K562 (cell line): Measurements from ENCODE around the gene KCNN4. TPM values are rescaled to one million over a fixed set of nuclear protein-coding genes. Genes with fewer than 3 reads are reported as not detected.
"Not testable (repeated sequence)": the region's sequence is repeated elsewhere in the genome, so short reads cannot be mapped to it uniquely, and the experiment has no call there.

Source experiments
- ATAC-seq: fragments of 200-7000 bp; cut with Tn5 transposase; 3 replicates; pipeline ENCODE4 v1.9.1; 2020; ENCODE audit warnings: moderate library complexity
- BruUV-seq: library from RNA; stranded (reverse); fragments of 400-500 nt; replicated peaks from 2 replicates; lab custom pipeline; 2021; lab: Mats Ljungman, UMichigan
- CTCF ChIA-PET: fragments of 300-600 bp; formaldehyde crosslinking; extraction: SDS; loops from one replicate; lab custom pipeline; 2021; ENCODE audit warnings: low intra/inter-chr PET ratio; lab: Yijun Ruan, JAX
- POLR2A ChIA-PET: fragments of 300-600, 350-650 bp; sonication (Branson Sonifier 250); formaldehyde crosslinking; extraction: SDS; loops from one replicate; lab custom pipeline; 2021; ENCODE audit warnings: antibody characterized with exemption, inconsistent platforms; lab: Yijun Ruan, JAX
- DNase-seq, 4 experiments: peaks; one replicate each; pipeline versions ENCODE4 v3.0.0 to v3.0.0-alpha.2; 2011 to 2018; ENCODE audit warnings: low spot score in 3 of 4, mixed read lengths in 3 of 4; ENCODE audit errors: extremely low read depth in 1 of 4
- FAIRE-seq: peaks from 2 replicates; lab custom pipeline; 2011; peaks lifted over from hg19 to GRCh38; lab: Jason Lieb, UNC
- H2AFZ ChIP-seq: 2 replicates; pipeline ENCODE4 v1.6.0; 2011; ENCODE audit warnings: low read depth, low read length, control low read depth, inconsistent platforms
- H3K27ac ChIP-seq: fragments of 200-600 bp; 3 replicates; pipeline ENCODE4 v1.8.0; 2011; ENCODE audit warnings: low read depth, mild to moderate bottlenecking, control low read depth, inconsistent platforms, low read length, moderate library complexity, mixed read lengths; ENCODE audit errors: extremely low read depth
- H3K27me3 ChIP-seq, 2 experiments: fragments of 300-600 bp in 1 of 2; 2 replicates in 1 of 2; 3 replicates in 1 of 2; pipeline versions ENCODE4 v1.6.0 to v1.8.0; 2011; ENCODE audit warnings: inconsistent platforms in 2 of 2, low read length in 2 of 2, mild to moderate bottlenecking in 1 of 2, mixed read lengths in 1 of 2, moderate library complexity in 1 of 2; ENCODE audit not compliant: control insufficient read depth in 2 of 2, insufficient read depth in 2 of 2
- H3K36me3 ChIP-seq: fragments of 300-600 bp; 3 replicates; pipeline ENCODE4 v1.8.0; 2011; ENCODE audit warnings: mild to moderate bottlenecking, low read length, inconsistent platforms; ENCODE audit not compliant: control insufficient read depth, insufficient read depth
- H3K4me1 ChIP-seq, 2 experiments: fragments of 200-600 bp in 1 of 2; replicated peaks in 1 of 2; 2 replicates in 1 of 2; 3 replicates in 1 of 2; pipeline versions ENCODE4 v1.5.1 to v1.8.0; 2011; ENCODE audit warnings: inconsistent platforms in 2 of 2, low read length in 2 of 2, mild to moderate bottlenecking in 1 of 2, mixed read lengths in 1 of 2, moderate library complexity in 1 of 2; ENCODE audit not compliant: control insufficient read depth in 2 of 2, insufficient read depth in 2 of 2
- H3K4me2 ChIP-seq: 2 replicates; pipeline ENCODE4 v1.6.1; 2011; ENCODE audit warnings: low read length, control low read depth, inconsistent platforms, mixed read lengths; ENCODE audit not compliant: insufficient read depth
- H3K4me3 ChIP-seq: fragments of 200-600 bp; sonication (generic), shearing (Covaris generic); 2 replicates; pipeline ENCODE4 v1.5.1; 2016; ENCODE audit warnings: control low read depth, inconsistent platforms
- H3K79me2 ChIP-seq: fragments of 200-600 bp; 3 replicates; pipeline ENCODE4 v1.8.0; 2011; ENCODE audit warnings: low read length, inconsistent platforms; ENCODE audit not compliant: control insufficient read depth, insufficient read depth
- H3K9ac ChIP-seq, 2 experiments: 2 replicates each; pipeline versions ENCODE4 v1.6.0 to v1.6.1; 2011; ENCODE audit warnings: low read depth in 2 of 2, low read length in 2 of 2, control low read depth in 1 of 2, inconsistent platforms in 1 of 2, mild to moderate bottlenecking in 1 of 2, mixed read lengths in 1 of 2; ENCODE audit not compliant: insufficient read depth in 1 of 2
- H3K9me1 ChIP-seq: one replicate; pipeline ENCODE4 v1.6.0; 2011; ENCODE audit warnings: inconsistent platforms, mild to moderate bottlenecking, low read length, moderate library complexity; ENCODE audit not compliant: control insufficient read depth, insufficient read depth
- H3K9me3 ChIP-seq: replicated peaks from 2 replicates; pipeline ENCODE4 v1.5.1; 2011; ENCODE audit warnings: low read depth, low read length, inconsistent platforms; ENCODE audit not compliant: control insufficient read depth, insufficient read depth
- H4K20me1 ChIP-seq: replicated peaks from 2 replicates; pipeline ENCODE4 v1.6.1; 2011; ENCODE audit warnings: low read length, inconsistent platforms, mixed read lengths; ENCODE audit not compliant: control insufficient read depth, insufficient read depth
- ADNP ChIP-seq: fragments of 200-800 bp; sonication (Bioruptor generic); IDR thresholded peaks from 2 replicates; pipeline ENCODE4 v1.6.1; 2016; ENCODE audit warnings: missing genetic modification characterization, missing compliant biosample characterization
- BCOR ChIP-seq: fragments of 450-650 bp; IDR thresholded peaks from 2 replicates; pipeline ENCODE4 v1.6.1; 2016
- MIER1 ChIP-seq: fragments of 450-650 bp; IDR thresholded peaks from 2 replicates; pipeline ENCODE4 v1.6.1; 2016; ENCODE audit warnings: antibody characterized with exemption, mild to moderate bottlenecking, low read depth
- POLR2A ChIP-seq: fragments of 450-650 bp; conservative IDR thresholded peaks from 2 replicates; pipeline ENCODE4 v1.6.1; 2016
- ZFX ChIP-seq: sonication (generic); formaldehyde crosslinking; IDR thresholded peaks from 2 replicates; pipeline ENCODE4 v1.8.0; 2022; ENCODE audit warnings: mild to moderate bottlenecking, missing genetic modification reagents, moderate library complexity
- WGBS: fragments of 100-300 bp; shearing (Covaris generic); methylation state at CpG from one replicate; pipeline ENCODE4 v1.1.6; 2016; ENCODE audit warnings: low coverage, mixed read lengths; ENCODE audit not compliant: insufficient coverage; ENCODE audit errors: missing lambda C conversion rate; 5-methylcytosine and 5-hydroxymethylcytosine counted together
- in situ Hi-C: fragments of 300-500 bp; cut with MboI; formaldehyde crosslinking; loops from 4 replicates; pipeline ENCODE4 v1.15.0; 2018; ENCODE audit warnings: inconsistent platforms, mixed read lengths
- intact Hi-C: fragments of 100-400 bp; cut with micrococcal nuclease; formaldehyde crosslinking; loops from 2 replicates; pipeline ENCODE4 v1.14.2; 2022
- polyA plus RNA-seq, 8 experiments: library from polyadenylated mRNA; depleted of rRNA in 4 of 8; stranded (reverse) in 5 of 8; unstranded in 3 of 8; fragments of >200 nt; fragmentation: Nextera tagmentation in 2 of 8; fragmentation: Illumina TruSeq in 1 of 8; extraction: Ambion mirVana in 2 of 8; extraction: Trizol in 1 of 8; gene quantifications; 2 replicates each; pipeline versions ENCODE4 v1.2.1 to v1.2.3, GENCODE V29; 2011 to 2014; ENCODE audit warnings: inconsistent platforms in 1 of 8, missing spikeins in 1 of 8
- total RNA-seq, 7 experiments: library from RNA; depleted of rRNA in 6 of 7; stranded (reverse); fragments of >200 nt in 6 of 7; fragmentation: Illumina TruSeq in 2 of 7; extraction: Trizol in 2 of 7; gene quantifications; 2 replicates each; pipeline versions ENCODE4 v1.2.1 to v1.2.3, GENCODE V29; 2011 to 2021; ENCODE audit warnings: low replicate concordance in 1 of 7
- TF ChIP-seq, protein P1 (sequence below): sonication (generic); formaldehyde crosslinking; IDR thresholded peaks from 2 replicates; pipeline ENCODE4 v1.8.0; 2022; ENCODE audit warnings: missing genetic modification reagents, mild to moderate bottlenecking, moderate library complexity, borderline replicate concordance

The KCNN4 gene
- total and polyA plus RNA-seq, 9 of the 15 experiments (the other 6 are each of a cell fraction or from before 2014, with no cell fraction given) = 0.53 to 37.7 (median 25.9) TPM

DNA sequence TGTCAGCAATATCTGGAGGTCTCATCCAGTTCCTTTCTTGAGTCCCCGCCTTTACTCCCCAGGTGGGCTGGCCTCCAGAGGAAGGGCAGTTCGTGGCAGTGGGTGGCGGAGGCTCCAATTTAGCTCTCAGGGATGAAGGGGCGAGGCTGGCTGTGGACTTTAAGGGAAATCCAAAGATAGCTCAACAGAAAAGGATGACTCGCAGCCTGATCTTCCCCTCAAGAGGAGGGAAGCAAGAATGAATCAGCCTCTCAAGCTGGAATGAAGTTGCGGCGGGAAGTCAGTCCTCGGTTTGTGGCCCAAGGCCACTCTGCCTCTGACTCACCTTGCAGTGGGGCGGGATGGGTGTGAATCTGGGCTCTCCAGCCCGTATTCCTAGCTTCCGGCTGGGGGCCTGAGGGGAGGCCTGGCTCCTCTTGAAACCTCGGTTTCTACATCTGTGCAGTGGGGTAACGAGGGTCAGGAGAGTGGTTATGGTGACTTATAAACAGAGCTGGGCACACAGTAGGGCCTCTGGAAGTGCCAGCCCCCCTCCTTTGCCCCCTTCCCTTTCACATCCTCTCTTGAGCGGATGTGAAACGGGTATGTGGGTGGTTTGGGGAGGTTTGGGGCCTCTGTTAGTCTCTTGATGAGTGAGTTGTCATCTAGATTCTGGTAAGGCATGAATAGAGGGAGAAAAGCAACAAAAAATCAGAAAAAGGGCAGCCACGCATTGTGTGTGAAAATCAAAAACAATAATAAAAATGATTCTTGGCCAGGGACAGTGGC, 15.5 kb downstream of the KCNN4 start (continued):
- TF ChIP-seq, protein P1, sequence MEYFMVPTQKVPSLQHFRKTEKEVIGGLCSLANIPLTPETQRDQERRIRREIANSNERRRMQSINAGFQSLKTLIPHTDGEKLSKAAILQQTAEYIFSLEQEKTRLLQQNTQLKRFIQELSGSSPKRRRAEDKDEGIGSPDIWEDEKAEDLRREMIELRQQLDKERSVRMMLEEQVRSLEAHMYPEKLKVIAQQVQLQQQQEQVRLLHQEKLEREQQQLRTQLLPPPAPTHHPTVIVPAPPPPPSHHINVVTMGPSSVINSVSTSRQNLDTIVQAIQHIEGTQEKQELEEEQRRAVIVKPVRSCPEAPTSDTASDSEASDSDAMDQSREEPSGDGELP (CRISPR knock-in tag) = 0 out of 2 replicates have a peak, but pooled peaks have one; percentile 14

DNA sequence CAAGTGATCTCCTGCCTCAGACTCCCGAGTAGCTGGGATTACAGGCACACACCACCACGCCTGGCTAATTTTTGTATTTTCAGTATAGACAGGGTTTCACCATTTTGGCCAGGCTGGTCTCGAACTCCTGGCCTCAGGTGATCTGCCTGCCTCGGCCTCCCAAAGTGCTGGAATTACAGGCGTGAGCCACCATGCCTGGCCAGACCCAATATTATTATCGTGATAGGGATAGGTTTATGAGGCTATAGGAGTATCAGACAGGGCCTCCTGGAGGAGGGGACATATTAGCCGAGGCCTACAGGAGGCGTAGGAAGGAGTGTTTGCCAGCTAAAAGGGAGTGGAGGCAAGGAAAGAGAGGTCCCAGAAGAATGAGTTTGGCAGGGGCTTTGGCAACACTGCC, 16.1 kb downstream of the KCNN4 start:
- CTCF ChIA-PET, FAIRE-seq, H4K20me1 ChIP-seq, BruUV-seq, DNase-seq, intact Hi-C loops, in situ Hi-C loops, H3K9me3 ChIP-seq, H3K9me1 ChIP-seq, H3K27me3 ChIP-seq, H3K79me2 ChIP-seq, H3K4me3 ChIP-seq: not testable (repeated sequence)
- H3K4me2 ChIP-seq = peak overlapping the region; percentile 23; the same call in 1 of the 2 replicates
- ATAC-seq = peak; percentile 13
- 64% methylated on average over 8 of the region's 8 CpGs for WGBS
- TF ChIP-seq BCOR (0 out of 2 replicates have a peak, but pooled peaks have one; percentile 9), ZFX (CRISPR knock-in tag) (peak; percentile 46; the same call in 1 of the 2 replicates), MIER1 (0 out of 2 replicates have a peak, but pooled peaks have one; percentile 17), ADNP (tag) (peak; percentile 40; the same call in 1 of the 2 replicates), POLR2A (0 out of 2 replicates have a peak, but pooled peaks have one; percentile 30)
- POLR2A ChIA-PET = interaction anchor here (0.6 to 6.3 kb wide), 8 partner anchors 10 to 188 kb away, joined by 3 to 50 read pairs (median 4); partner anchors contain the start of genes IRGQ, PLAUR and SMG9
- peak overlapping the region; percentile 53 to 55; a peak in 3 of 4 replicates for H3K9ac ChIP-seq
- peaks cover 30 to 37% of the 10 kb centered on the region in 2 experiments for H3K4me1 ChIP-seq
- peak overlapping the region; percentile 76 for H3K27ac ChIP-seq
- H2AFZ ChIP-seq = peak overlapping the region; percentile 64; the same call in 1 of the 2 replicates
- peaks cover 40% of the 10 kb centered on the region for H3K36me3 ChIP-seq
